OCI-LY1 (cell line): ENCODE data around the gene TBX15.

Experiments used
- EZH2 ChIP-seq: fragments of 200-600 bp; sonication (generic), shearing (Covaris generic); IDR thresholded peaks from 2 replicates; pipeline ENCODE4 v1.8.0; 2017; ENCODE audit warnings: borderline replicate concordance, mixed run types, mild to moderate bottlenecking, antibody characterized with exemption, low read length, moderate library complexity, mixed read lengths
- TF ChIP-seq, protein P1 (sequence below): fragments of 200-600 bp; sonication (generic), shearing (Covaris generic); IDR thresholded peaks from 2 replicates; pipeline ENCODE4 v1.5.1; 2017; ENCODE audit warnings: mild to moderate bottlenecking, antibody characterized with exemption, low read length, moderate library complexity, mixed read lengths

DNA sequence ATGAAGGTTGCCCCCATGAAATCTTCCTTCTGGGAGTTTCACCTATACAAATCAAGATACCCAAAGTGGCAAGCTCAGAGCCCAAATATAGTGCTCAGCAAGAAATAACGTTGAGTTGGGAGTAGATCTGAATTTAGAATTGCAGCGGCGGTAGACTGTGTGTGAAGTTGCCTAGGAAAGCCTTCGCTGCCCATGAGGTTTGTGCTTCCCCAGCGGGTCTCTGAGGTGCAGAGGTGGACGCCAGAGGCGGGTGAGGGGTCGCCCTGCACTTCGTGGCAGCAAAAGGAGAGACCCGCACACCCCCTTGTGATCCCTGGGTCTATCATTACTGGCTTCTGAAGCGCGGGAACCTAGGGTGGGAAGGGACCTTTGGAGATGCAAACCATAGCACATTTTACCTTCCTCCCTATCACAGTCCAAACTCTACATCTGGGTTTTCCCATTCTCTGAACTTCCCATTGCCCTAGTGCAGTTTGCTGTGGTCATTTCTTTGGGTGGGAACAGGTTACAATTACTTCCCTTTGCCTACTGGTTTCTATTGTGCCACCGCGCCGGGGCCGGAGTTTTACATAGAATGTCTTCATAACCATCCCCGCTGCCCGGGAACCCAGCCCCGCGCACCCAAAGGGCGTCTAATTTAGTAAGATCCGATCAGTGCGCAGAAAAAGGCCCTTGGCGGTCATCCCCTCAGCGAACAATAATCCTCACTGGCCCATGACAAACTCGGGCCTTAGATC is 5.2 kb downstream of the TBX15 start:
- TF ChIP-seq, protein P1, sequence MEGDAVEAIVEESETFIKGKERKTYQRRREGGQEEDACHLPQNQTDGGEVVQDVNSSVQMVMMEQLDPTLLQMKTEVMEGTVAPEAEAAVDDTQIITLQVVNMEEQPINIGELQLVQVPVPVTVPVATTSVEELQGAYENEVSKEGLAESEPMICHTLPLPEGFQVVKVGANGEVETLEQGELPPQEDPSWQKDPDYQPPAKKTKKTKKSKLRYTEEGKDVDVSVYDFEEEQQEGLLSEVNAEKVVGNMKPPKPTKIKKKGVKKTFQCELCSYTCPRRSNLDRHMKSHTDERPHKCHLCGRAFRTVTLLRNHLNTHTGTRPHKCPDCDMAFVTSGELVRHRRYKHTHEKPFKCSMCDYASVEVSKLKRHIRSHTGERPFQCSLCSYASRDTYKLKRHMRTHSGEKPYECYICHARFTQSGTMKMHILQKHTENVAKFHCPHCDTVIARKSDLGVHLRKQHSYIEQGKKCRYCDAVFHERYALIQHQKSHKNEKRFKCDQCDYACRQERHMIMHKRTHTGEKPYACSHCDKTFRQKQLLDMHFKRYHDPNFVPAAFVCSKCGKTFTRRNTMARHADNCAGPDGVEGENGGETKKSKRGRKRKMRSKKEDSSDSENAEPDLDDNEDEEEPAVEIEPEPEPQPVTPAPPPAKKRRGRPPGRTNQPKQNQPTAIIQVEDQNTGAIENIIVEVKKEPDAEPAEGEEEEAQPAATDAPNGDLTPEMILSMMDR: no peak
- TF ChIP-seq EZH2: no peak
